HG03039 (cell line): Measurements from ENCODE around the gene SFN.
A peak's percentile ranks its signal among the peaks of the same experiment; 100 is the strongest.
"Not testable (repeated sequence)": the region's sequence is repeated elsewhere in the genome, so short reads cannot be mapped to it uniquely, and the experiment has no call there.

Source experiments
- ATAC-seq: cut with Tn5 transposase; IDR thresholded peaks from one replicate; pipeline ENCODE4 v1.9.1; 2021; ENCODE audit warnings: mild to moderate bottlenecking, moderate library complexity; ENCODE audit not compliant: unreplicated experiment

Gene SFN

DNA sequence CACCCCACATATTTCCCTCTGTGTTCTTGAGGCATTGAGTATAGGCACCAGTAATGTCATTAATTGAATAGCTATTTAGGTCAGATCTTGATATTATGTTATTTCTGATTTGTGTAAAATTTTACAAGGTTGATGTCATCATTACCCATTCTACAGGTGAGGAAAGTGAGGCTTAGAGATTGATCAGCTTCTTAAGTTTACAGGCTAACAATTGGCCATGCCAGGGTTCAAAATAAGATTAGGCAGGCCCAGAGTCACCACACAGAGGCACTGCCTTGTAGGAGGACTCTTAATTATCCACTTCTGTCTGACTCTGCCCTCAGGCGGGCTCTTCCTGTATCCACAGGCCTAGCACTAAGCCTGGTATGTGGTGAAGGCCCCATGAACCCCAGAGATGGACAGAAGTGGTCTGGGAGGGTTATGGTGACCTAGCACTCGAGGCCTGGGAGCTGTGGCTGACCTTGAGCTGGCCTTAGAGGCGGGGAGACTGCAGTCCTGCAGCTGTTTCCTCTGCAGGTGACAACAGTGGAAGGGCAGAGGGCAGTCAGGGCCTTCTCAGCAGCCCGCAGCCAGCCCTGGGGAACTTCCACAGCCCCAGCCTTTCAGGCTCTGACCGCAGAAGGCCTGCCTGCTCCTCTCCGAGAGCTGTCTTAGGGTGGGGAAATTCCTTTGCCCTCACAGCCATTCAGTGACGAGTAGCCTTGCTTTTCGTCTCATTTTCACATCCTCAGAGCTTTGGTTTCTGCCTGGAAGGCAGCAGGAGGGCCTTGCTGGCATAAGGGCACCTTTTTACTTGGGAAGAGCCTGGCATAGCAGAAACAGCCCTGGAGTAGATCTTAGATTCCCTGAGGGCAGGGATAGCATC, 24.2 kb upstream of the SFN start:
- peak; percentile 78 for ATAC-seq

DNA sequence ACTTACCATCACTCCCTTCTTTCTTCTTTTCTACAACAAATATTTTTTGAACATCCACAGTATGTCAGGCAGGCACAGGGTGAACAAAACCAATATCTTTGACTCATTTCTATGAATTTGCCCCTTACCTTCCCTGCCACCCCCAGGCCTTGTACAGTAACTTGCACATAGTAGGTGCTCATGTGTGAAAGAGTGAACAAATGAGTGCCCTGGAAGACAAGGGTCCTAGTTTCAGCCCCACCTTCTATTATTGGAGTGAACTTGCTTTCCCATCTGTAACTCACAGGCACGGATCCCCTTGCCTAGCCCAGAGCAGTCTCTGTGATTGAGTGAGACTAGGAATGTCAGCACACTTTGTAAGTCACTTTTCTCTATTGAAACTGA, 23.6 kb upstream of the SFN start:
- ATAC-seq: no peak

DNA sequence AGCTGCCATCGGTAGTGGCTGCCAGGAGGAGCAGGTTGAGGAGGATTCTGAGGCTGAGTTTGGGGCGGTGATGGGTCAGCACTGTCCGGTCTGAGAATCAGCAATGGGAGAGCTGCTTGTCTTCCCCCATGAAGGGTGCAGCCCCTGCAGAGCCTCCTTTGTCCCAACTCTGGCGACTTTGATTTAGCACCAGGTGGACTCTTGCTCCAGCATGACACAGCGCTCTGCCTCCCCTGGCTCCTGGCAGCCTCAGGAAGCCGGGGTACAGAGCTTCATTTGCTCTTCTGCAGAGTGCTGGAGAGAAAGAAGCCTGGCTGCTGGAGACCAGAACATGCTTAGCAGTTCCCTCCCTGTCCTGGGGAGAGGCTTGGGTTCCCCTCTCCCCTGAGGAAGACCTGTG, 23.2 kb upstream of the SFN start:
- no peak for ATAC-seq

DNA sequence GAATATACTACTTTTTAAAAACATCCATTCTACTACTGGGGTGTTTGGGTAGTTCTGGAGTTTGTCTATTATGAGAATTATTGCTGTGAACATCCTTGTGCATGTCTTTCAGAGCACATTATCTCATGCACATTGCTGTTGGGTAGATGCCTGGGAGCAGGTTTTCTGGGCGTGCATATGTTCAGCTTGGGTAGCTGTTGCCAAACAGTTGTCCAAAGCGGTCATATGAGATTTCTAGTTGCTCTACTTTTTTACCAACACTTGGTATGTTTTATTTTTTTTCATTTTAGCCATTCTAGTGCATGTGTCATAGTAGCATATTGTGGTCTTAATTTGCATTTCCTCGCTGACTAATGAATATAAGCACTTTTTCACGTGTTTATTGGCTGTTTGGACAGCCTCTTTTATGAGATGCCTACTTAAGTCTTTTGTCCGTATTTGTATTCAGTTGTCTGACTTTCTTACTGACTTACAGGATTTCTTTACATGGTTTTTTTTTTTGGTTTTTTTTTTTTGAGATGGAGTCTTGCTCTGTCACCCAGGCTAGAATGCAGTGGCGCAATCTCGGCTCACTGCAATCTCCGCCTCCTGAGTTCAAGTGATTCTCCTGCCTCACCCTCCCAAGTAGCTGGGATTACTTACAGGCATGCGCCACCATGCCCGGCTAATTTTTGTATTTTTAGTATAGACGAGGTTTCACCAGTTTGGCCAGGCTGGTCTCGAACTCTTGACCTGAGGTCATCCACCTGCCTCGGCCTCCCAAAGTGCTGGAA, 18.3 kb upstream of the SFN start:
- no peak for ATAC-seq

DNA sequence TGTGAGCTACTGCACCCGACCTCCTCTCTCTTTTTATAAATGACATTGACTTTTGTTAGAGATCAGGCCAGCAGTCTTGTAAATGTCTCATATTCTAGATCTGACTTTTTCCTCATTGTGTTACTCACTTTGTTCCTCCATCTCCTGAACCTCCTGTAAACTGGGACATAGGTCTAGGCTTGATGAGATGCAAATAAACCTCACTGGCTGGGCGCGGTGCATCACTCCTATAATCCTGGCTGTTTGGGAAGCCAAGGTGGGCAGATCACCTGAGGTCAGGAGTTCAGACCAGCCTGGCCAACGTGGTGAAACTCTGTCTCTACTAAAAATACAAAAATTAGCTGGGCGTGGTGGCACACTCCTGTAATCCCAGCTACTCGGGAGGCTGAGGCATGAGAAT, 15.1 kb upstream of the SFN start:
- not testable (repeated sequence) for ATAC-seq

DNA sequence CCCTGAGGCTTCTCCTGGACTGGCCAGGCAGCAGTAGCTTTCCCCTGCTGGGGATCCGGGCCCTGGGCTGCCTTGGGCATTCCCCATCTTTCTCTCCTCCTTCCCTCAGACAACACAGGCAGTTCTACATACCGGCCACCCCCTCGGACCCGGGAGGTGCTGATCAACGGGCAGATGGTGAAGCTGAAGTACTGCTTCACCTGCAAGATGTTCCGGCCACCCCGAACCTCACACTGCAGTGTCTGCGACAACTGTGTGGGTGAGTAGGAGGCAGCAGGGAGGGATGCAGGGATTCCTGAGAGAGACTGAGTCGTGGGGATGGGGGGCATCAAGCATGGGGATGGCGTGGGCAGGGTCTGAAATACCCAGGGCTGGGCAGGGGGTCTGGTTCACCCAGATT, 14.4 kb upstream of the SFN start:
- ATAC-seq: no peak

DNA sequence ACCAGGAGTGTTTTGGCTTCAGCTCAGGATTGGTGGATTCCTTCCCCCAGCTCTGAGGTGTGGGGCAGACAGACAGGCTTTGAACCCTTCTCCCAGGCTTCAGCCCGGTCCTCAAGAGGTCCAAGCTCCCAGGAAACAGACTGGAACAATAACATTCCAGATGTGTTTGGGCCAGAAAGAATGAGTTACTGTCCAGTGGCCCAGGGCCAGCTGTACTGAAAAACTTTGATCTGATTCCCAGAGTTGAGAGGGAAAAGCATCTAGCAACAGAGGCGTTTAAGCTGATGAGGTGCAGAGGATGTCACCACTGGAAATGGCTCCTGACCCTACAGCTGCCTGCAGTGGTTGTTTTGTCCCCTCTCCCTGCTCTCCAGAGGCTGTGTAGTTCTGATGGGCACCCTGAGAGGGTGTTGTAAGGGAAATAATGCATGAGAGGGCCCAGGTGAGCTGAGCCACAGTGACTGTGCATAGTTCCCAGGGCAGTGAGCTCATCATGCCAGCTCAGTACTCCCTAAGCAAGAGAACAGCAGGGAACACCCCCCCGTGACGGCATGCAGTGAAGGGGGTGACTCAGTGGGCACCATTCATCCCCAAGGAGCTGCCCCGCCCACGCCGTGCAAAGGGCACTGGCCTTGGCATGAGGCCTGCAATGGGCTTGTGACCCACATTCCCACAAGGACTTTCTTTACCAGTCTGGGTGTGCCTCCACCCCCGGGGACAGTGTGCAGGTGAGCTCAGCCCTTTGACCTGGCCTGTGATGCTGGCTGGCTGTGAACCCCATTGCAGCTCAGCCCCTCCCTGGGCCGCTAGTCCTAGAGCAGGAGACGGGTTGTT, 13.8 kb upstream of the SFN start:
- no peak for ATAC-seq

DNA sequence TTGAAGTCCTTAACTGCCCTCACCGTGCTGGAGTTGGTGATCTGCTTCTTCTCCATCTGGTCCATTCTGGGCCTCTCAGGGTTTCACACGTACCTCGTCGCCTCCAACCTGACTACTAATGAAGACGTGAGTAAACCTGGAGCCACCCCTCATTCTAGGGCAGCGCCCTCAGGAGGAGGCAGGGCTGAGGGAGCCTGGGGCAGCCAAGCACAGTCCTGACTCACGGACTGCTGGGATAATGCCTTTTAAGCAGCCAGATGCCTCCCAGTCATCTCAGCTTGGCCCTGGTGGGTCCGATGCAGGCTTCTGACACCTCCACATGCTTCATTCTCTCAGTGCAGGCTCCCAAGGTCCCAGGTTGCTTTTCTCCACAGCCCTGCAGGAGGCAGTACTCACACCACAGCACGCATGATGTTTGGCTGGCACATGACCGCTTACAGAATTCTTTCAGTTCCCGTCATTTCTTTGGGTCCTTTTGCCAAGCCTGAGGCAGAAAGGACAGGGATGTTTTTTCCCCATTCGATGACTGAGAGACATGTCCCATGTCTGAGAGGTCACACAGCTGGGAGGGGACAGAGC, 11.8 kb upstream of the SFN start:
- no peak for ATAC-seq

DNA sequence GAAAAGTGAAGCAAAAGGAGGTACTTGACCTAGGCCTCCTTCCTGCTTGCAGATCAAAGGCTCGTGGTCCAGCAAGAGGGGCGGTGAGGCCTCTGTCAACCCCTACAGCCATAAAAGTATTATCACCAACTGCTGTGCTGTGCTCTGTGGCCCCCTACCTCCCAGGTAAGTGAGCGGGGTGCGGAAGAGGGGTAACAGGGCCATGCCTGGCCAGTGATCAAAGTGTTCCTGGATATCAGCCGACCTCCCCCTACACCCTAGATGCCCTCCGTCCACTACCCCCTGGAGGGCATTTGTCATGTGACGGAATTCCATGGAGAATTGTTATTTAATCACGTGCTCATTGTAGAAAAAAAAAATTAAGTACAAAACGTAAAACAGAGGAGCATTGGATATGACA, 10.2 kb upstream of the SFN start:
- no peak for ATAC-seq

DNA sequence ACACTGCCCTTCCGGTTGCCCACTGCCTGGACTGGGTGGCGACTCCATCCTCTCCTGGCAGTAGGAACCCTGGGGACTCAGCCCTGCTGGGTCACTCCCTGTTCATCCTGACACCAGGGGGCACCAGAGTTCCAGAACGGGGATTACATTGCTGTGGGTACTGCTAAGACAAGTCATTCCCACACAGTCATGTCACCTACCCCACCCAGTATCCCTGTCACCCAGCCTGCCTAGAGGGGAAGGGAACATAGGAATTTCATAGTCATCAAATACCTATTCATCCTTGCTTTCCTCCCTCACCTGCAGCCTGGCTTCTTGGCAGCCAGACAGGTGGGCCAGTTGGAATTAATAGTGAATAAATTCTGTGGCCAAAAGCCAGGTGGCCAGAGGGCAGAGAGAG, 9.8 kb upstream of the SFN start:
- no peak for ATAC-seq

DNA sequence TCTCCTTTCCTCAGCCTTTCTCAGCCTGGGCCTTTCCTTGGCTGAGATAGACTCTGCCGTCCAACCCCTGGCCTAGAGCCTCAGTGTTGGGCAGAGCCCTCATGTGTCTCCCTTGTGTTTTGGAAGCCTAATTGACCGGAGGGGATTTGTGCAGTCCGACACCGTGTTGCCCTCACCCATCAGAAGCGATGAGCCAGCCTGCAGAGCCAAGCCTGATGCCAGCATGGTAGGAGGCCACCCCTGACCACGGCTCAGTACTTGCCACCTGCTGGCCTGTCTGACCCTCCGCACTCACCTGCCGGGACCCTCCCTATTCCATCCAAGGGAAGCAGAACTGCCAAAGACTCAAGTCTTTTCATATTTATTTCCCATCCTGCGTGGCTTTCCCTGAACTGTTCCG, 9.3 kb upstream of the SFN start:
- no peak for ATAC-seq

DNA sequence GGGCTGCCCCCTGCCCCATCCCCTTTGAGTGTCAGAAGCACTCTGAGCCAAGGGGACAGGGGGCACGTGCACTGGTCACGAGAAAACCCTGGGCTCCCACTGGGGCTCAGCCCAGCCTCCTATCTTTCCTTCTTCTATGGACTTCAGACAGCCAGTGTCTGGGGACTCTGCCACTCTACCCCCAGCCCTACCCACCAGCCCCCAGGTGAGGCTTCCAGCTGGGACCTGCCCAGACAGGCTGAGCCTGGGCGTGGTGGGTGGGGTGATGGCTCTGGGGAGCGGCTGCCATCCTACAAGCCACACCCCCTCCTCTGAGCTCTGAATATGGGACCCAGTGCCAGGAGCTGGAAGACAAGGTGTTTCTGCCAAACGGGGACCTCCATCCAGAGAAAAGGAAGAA, 8.0 kb upstream of the SFN start:
- ATAC-seq: no peak

DNA sequence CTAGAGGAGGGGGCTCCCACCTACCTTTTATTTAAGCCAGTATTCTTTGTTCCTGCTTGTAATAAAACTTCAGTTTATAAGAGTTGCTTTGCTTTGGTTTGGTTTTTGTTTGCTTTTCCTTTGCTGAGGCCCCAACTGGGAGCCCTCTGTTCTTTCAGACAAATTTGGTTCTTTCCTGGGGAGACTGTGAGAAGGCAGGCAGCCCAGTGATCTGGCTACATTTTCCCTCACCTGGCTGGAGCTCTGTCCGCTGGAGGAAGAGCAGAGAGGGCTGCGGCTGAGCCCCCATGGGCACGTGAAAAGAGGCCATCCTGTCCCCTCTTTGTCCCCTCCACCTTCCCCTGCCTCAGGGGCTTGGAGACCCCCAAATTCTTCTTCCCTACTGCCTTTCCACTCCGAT, 7.3 kb upstream of the SFN start:
- no peak for ATAC-seq

DNA sequence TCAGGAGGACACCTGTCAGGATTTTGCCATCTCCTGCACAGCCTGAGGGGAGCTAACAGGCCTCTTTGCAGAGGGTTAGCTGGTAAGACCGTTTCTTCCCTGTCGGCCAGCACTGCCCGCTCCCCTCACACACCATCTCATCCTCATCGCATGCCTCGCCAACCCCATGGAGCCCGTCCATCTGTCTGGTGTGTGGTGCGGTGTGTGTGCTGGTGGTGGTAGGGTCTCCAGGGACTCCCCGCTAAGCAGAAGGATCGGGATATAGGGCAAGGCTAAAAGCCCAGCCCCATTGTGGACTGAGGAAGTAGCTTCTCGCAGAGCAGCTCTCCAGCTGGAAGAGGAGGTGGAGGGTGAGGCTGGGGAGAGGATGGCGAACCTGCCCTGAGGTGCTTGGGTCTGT, 6.8 kb upstream of the SFN start:
- ATAC-seq: no peak

DNA sequence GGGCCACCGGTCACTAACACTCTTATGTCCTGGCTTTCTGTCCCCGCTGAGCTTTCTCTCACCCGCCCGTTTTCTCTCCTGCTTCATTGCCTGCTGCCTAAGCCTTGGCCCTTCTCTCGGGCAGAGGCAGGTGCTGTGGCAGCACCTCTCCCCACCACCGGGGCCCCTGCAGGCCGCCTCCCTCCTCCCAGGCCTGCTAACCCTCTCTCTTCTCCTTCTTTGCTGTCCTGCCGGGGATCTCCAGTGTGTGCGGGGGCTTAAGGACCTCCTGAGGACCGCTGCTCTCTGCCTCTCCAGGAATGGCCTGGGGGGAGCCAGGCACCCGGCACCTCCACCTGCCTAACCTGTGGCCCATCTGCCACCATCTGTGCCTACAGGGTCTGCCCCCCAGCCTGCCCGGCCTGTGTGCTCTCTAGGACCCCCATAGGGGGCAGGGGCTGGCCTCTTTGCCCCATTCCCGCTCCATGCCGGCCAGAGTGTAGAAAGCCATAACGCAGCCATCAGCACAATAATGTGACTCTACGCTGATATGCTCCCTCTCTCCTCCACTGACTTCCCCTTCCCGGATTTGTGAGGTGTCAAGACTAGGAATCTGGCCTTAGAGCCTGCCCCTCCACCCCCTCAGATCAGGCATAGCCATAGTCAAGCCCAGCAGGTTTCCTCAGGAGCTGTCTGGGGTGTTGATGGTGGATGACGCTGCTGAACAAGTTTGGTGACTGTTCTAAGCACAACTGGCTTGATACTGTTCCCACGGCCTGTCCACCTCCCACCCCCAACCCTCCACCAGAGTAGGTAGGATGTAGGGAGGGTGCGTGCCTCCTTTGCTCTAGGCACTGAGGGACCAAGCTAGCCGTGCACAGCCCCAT, 6.1 kb upstream of the SFN start:
- no peak for ATAC-seq

DNA sequence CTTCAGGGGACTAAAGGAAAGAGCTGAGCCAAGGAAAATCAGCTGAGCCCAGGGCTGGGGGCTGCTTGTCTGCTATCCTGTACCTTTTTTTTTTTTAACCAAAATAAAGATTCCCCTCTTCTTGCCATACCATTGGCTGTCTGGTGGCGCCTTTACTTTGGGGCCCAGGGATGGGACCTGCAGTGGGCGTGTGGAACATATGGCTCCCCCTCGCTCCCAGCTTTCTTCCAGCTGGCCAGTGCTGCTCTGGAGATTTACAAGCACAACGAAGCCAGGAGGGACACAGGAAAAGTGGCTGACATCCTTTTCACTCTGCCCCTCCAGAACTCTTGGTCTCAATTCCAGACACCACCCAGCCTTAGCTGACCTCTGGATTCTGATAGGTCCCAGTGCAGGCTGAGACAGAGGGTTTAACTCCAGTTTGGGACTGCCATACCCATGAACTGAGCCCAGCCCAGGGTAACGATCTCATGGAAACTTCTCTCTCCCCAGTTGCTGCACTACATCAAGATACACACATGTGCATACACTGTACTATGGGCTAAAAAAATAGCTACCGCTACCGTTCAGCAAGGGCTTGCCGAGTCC, 5.4 kb upstream of the SFN start:
- no peak for ATAC-seq

DNA sequence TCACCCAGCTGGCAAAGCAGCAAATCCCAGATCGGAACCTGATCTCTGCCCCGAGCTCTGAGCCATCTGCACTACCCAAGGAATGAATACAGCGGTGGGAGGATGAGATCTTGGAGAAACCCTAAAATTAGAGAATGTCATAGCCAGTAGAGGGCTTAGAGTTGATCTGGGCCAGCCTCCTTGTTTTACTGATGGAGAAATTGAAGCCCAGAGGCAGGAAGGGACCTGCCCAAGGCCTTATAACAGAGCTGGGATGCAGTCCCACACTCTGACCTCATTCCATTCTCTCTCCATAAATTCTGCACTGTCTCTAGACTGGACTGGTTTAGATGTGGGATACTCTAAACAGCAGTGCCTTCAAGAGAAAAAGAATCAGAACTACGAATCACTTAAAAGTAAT, 4.8 kb upstream of the SFN start:
- ATAC-seq: no peak

DNA sequence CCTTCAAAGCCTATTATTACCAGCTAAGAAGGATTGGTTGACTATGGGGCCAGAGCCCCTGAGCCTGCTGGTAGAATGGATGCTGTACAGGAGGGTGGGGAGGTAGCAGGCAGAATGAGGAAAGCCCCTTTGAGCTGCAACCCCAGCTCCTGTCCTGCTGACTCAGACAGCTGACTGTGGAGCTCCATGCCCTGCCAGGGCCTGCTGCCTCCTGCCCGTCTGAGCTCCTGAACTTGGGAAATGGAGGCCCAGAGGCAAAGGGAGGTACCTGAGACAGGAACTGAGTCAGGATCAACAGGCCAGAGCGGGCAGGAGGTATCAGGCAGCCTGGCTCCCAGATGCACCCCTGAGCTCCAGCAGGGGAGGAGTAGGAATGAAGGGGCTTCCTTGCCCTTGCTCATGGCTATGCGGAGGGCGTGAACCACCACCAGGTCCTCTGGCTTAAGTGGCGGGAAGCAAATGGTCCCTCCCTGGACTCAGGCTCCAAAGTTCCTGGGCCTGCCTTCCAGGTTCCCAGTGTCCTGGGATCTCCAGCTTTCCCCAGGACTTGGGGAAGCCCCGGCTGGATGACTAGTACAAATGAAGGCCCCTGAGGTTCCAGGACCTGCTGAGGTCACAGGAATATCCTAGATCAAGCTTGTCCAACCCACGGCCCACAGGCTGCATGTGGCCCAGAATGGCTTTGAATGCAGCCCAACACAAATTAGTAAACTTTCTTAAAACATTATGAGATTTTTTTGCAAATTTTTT, 3.9 kb upstream of the SFN start:
- no peak for ATAC-seq

DNA sequence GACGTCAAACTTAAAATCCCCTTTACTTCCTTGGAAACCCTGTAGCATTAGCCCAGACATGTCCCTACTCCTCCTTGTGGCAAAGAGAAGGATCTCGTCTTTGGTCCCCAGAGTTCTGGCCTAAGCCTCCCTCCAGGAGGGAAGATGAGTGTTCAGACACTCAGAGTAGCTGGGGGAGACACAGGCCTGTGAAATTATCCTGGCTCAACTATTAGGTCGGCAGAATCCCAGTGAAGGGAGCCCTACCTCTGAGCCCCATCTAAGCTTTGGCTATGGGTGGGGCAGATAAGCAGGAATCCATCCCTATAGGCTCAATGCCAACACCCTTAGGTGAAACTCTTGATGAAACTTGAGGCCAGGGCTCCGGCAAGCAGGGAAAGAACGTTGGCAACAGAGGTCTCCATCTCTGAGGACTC, 1.7 kb upstream of the SFN start:
- no peak for ATAC-seq
